Mesodermal cell (in vitro differentiated cells): ENCODE measurements around the gene NRGN.

ENCODE experiments used
- H3K27ac ChIP-seq: 2 replicates; pipeline ENCODE4 v1.7.0; 2013; ENCODE audit warnings: mild to moderate bottlenecking, low read depth, low read length, moderate library complexity; ENCODE audit not compliant: severe bottlenecking
- H3K36me3 ChIP-seq: 2 replicates; pipeline ENCODE4 v1.7.1; 2013; ENCODE audit warnings: mild to moderate bottlenecking, low read length, moderate library complexity; ENCODE audit not compliant: control insufficient read depth, insufficient read depth
- H3K4me1 ChIP-seq: one replicate; pipeline ENCODE4 v1.7.1; 2013; ENCODE audit warnings: mild to moderate bottlenecking, low read length; ENCODE audit not compliant: insufficient read depth, control insufficient read depth, poor library complexity, severe bottlenecking
- H3K4me3 ChIP-seq: 2 replicates; pipeline ENCODE4 v1.7.0; 2013; ENCODE audit warnings: low read length, control low read depth, mild to moderate bottlenecking; ENCODE audit not compliant: insufficient read depth, poor library complexity, severe bottlenecking; ENCODE audit errors: extremely low read depth
- H3K9me3 ChIP-seq: 2 replicates; pipeline ENCODE4 v1.7.1; 2013; ENCODE audit warnings: mild to moderate bottlenecking, low read length, moderate library complexity; ENCODE audit not compliant: control insufficient read depth
- WGBS, 2 experiments: methylation state at CpG; one replicate each; pipeline ENCODE4 v1.1.5; 2013; ENCODE audit warnings: missing lambda C conversion rate in 2 of 2; ENCODE audit not compliant: insufficient coverage in 2 of 2; 5-methylcytosine and 5-hydroxymethylcytosine counted together

Gene NRGN

DNA sequence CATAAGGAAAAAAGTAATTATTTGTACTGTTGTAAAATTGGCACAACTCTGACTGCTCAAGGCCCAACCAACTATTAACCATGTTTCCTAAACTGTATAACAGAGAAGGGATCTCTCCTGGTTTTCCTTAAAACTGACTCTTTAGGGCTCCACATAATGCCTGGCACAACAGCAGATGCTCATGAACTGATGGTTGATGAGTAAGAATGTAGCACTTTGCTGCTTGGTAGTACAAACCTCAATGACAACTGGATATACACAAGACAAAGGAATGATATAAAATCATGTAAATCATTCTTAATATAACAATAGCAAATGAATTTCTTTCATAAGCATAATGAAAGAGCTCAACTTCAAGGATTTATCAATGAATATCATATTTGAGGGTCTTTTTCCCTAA is 48.8 kb downstream of the NRGN start:
- Histone ChIP-seq H3K9me3 (no peaks in the 10 kb centered on the region), H3K27ac (no peak overlapping the region), H3K36me3 (peaks cover 26% of the 10 kb centered on the region), H3K4me1 (peaks cover 8% of the 10 kb centered on the region), H3K4me3 (no peak overlapping the region)

- H3K4me3 ChIP-seq, result no peak overlapping the region
- 94 to 96% methylated on average over 2 to 3 of the region's 4 CpGs for WGBS, 2 experiments
- no peaks in the 10 kb centered on the region for H3K9me3 ChIP-seq
- peaks cover 18% of the 10 kb centered on the region for H3K36me3 ChIP-seq
- H3K4me1 ChIP-seq, result peaks cover 9% of the 10 kb centered on the region
- H3K27ac ChIP-seq, result no peak overlapping the region
These were observed 52.0 kb downstream of the NRGN start for GRCh38 chr11:124791626-124792341.

DNA sequence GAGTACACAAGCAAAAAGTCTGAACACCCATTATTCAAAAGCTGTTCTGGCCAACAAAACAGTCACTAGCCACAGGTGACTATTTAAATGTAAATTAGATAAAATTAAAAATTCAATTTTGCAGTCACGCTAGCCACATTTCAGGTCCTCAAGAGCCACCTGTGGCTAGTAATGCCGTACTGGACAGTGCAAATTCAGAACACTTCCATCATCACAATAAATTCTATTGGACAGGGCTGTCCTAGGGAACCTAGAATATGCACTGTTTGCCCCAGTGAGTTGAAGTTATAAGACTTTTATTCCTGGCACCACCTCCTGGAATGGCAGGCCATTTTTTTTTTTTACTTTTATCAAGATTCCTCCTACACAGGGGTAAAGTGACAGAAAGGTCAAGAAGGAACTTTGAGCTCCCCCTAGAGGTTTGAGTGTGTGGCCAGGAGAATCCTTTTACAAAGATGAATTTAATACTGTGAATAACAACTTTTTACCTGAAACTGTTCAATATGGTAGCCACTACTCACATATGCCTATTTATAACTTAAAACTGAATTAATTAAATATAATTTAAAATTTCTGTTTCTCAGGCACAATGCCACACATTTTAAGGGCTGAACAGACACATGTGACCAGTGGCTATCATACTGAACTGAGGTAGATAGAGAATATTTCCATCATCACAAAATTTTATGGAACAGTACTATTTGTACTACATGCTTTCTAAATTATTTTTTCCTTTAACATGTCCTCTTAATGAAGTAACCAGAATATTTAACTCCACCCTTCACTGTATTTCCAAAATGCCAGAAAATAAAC is 53.9 kb downstream of the NRGN start:
- Histone ChIP-seq H3K9me3 (no peaks in the 10 kb centered on the region), H3K36me3 (peaks cover 14% of the 10 kb centered on the region), H3K4me3 (no peak overlapping the region), H3K4me1 (peaks cover 9% of the 10 kb centered on the region), H3K27ac (no peak overlapping the region)
- WGBS, 2 experiments, result 100% methylated on average over 2 of the region's 2 CpGs; no CpG with 5 or more reads in 1 of the 2 experiments

DNA sequence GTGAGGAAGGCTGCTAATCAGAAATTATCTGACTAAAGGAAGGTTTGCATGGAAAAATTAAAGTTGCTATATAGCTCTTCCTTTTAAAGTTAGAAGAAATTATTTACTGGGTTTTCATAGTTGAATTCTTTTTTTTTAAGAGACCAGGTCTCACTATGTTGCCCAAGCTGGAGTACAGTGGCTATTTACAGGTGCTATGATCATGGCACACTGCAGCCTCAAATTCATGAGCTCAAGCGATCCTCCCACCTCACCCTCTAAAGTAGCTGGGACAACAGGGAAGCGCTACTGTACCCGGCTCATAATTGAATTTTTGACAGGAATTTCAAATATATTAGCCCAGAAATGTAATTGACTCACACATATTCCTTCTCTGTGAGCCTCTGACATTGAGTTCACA is 56.6 kb downstream of the NRGN start:
- H3K9me3 ChIP-seq, result no peaks in the 10 kb centered on the region
- no peak overlapping the region for H3K4me3 ChIP-seq
- peaks cover 13% of the 10 kb centered on the region for H3K4me1 ChIP-seq
- WGBS, 2 experiments, result 80 to 94% methylated on average over 1 to 3 of the region's 3 CpGs
- H3K27ac ChIP-seq, result no peak overlapping the region
- H3K36me3 ChIP-seq, result peaks cover 14% of the 10 kb centered on the region
